SU-DHL-6 (cell line): Measurements from ENCODE around the gene ISX.

Experiments
- H2AFZ ChIP-seq: fragments of 200-600 bp; sonication (generic); 2 replicates; pipeline ENCODE4 v1.6.1; 2014; ENCODE audit warnings: low read depth, mild to moderate bottlenecking, moderate library complexity, mixed read lengths, antibody characterized with exemption, low read length; ENCODE audit not compliant: severe bottlenecking
- H3F3A ChIP-seq: fragments of 200-600 bp; shearing (Covaris generic); 2 replicates; pipeline ENCODE4 v1.6.0; 2016; ENCODE audit warnings: antibody characterized with exemption, mild to moderate bottlenecking; ENCODE audit not compliant: insufficient read depth
- H3K27ac ChIP-seq: fragments of 200-600 bp; sonication (generic); 2 replicates; pipeline ENCODE4 v1.5.1; 2016; ENCODE audit warnings: low read depth, mild to moderate bottlenecking, low read length, moderate library complexity, mixed read lengths
- H3K27me3 ChIP-seq: fragments of 200-600 bp; sonication (generic), shearing (Covaris generic); 2 replicates; pipeline ENCODE4 v1.6.0; 2014; ENCODE audit warnings: mild to moderate bottlenecking, low read length
- H3K36me3 ChIP-seq: fragments of 200-600 bp; sonication (generic); 2 replicates; pipeline ENCODE4 v1.6.1; 2014; ENCODE audit warnings: mild to moderate bottlenecking, low read length, mixed read lengths
- H3K4me2 ChIP-seq: fragments of 300-600, 200-600 bp; shearing (Covaris generic), sonication (generic); 2 replicates; pipeline ENCODE4 v1.6.0; 2014; ENCODE audit warnings: low read length, low read depth, mild to moderate bottlenecking; ENCODE audit not compliant: poor library complexity, severe bottlenecking
- H3K4me3 ChIP-seq: fragments of 200-600 bp; sonication (generic); 2 replicates; pipeline ENCODE4 v1.5.1; 2014; ENCODE audit warnings: antibody characterized with exemption, low read length, mild to moderate bottlenecking, mixed read lengths; ENCODE audit not compliant: insufficient read depth, poor library complexity, severe bottlenecking
- H3K79me2 ChIP-seq: fragments of 200-600 bp; sonication (generic); 2 replicates; pipeline ENCODE4 v1.6.1; 2014; ENCODE audit warnings: mild to moderate bottlenecking, low read length, moderate library complexity; ENCODE audit not compliant: insufficient read depth
- H3K9ac ChIP-seq: fragments of 200-600 bp; sonication (generic); 2 replicates; pipeline ENCODE4 v1.7.0; 2014; ENCODE audit warnings: mild to moderate bottlenecking, low read length
- H3K9me2 ChIP-seq: fragments of 200-600 bp; sonication (generic); replicated peaks from 2 replicates; pipeline ENCODE4 v1.6.1; 2014; ENCODE audit warnings: low read length; ENCODE audit not compliant: insufficient read depth
- H3K9me3 ChIP-seq: fragments of 200-600 bp; sonication (generic); 2 replicates; pipeline ENCODE4 v1.6.1; 2014; ENCODE audit warnings: low read length, mixed read lengths; ENCODE audit not compliant: insufficient read depth
- H4K20me1 ChIP-seq: fragments of 200-600 bp; sonication (generic); 2 replicates; pipeline ENCODE4 v1.6.1; 2014; ENCODE audit warnings: low read depth, mild to moderate bottlenecking, antibody characterized with exemption, low read length, moderate library complexity, mixed read lengths
- EZH2phosphoT487 ChIP-seq: fragments of 200-600 bp; sonication (generic), shearing (Covaris generic); conservative IDR thresholded peaks from 2 replicates; pipeline ENCODE4 v1.6.1; 2018; ENCODE audit warnings: mild to moderate bottlenecking, antibody characterized with exemption, low read length, moderate library complexity, mixed read lengths
- TF ChIP-seq, protein P1 (sequence below): fragments of 200-600 bp; sonication (generic); IDR thresholded peaks from one replicate; pipeline ENCODE4 v1.5.1; 2017; ENCODE audit warnings: antibody characterized with exemption, mild to moderate bottlenecking, low read length, moderate library complexity; ENCODE audit not compliant: insufficient read depth, poor library complexity, severe bottlenecking

The ISX gene

DNA sequence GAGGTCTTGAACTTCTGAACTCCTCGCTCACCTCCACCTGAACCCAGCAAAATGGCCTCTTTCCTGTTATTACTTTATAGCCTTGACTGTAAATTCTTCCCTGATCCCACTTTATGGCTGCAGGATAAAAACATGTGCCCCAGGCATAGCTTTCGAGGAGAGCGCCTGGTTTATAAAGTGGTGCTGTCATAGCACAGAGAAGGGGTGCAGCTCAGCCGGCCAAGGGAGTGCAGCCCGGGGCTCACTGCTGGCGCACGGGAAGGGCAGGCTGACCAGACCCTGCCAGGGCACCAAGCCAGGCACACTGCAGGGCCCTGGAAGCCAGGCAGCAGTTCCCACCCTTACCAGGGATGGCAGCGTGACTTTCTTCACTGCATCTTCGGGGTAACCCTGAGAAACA is 50.9 kb downstream of the ISX start:
- Histone ChIP-seq H3K9ac (no peak overlapping the region), H3K27me3 (no peaks in the 10 kb centered on the region), H3K27ac (no peak overlapping the region), H3K79me2 (no peaks in the 10 kb centered on the region), H3K4me3 (no peak overlapping the region), H3K4me2 (no peak overlapping the region), H2AFZ (no peak overlapping the region), H3K9me3 (no peaks in the 10 kb centered on the region), H3F3A (no peaks in the 10 kb centered on the region), H3K9me2 (no peaks in the 10 kb centered on the region), H3K36me3 (no peaks in the 10 kb centered on the region), H4K20me1 (no peaks in the 10 kb centered on the region)
- TF ChIP-seq, protein P1, sequence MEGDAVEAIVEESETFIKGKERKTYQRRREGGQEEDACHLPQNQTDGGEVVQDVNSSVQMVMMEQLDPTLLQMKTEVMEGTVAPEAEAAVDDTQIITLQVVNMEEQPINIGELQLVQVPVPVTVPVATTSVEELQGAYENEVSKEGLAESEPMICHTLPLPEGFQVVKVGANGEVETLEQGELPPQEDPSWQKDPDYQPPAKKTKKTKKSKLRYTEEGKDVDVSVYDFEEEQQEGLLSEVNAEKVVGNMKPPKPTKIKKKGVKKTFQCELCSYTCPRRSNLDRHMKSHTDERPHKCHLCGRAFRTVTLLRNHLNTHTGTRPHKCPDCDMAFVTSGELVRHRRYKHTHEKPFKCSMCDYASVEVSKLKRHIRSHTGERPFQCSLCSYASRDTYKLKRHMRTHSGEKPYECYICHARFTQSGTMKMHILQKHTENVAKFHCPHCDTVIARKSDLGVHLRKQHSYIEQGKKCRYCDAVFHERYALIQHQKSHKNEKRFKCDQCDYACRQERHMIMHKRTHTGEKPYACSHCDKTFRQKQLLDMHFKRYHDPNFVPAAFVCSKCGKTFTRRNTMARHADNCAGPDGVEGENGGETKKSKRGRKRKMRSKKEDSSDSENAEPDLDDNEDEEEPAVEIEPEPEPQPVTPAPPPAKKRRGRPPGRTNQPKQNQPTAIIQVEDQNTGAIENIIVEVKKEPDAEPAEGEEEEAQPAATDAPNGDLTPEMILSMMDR, result no peak
- TF ChIP-seq EZH2phosphoT487, result no peak

DNA sequence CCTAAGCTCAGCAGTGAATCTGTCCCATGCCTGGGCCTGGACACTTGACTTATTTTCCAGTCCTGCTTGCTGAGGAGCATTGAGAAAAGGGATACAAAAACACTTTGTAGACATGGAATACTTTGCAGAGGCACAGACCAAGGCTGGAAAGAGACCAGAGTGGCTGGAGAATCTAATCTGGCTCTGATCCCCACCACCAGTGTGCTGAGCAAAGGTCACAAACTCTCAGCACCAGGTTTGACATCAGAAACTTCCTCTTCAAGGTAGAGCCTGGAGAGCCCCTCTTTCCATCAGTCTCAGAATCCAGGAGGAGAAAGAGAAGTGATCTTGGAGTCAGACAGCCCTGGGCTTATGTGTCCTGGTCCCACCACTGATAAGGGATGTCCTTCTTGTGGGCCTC is 53.5 kb downstream of the ISX start:
- Histone ChIP-seq H2AFZ (no peak overlapping the region), H3F3A (no peaks in the 10 kb centered on the region), H3K36me3 (no peaks in the 10 kb centered on the region), H3K27ac (no peak overlapping the region), H3K9ac (no peak overlapping the region), H3K4me3 (no peak overlapping the region), H3K9me2 (no peaks in the 10 kb centered on the region), H4K20me1 (no peaks in the 10 kb centered on the region), H3K9me3 (no peaks in the 10 kb centered on the region), H3K4me2 (no peak overlapping the region), H3K79me2 (no peaks in the 10 kb centered on the region), H3K27me3 (no peaks in the 10 kb centered on the region)
- TF ChIP-seq, protein P1, result no peak
- TF ChIP-seq EZH2phosphoT487, result no peak

DNA sequence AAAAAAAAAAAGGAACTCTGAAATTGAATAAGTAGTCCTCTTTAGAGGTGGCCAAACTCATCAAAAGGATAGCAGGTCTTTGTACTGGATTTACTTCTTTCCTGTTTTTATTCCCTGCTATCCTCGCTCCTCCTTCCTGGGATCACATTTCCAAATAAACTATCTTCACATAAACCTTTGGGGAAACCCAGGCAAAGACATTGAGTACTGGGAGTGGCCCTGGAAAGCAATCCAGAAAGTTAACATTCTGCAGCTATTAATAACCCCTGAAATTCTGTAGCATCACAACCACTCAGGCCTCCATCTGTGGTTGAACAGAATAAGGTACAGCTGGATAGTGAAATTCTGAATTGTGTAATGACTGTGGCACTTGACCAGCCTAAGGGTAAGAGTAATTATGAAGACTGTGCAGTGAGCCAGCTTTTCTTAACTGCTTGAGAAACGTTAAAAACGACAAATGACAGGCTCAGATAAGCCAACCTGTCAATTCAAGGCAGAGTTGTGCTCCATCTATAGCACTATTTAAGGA is 58.8 kb downstream of the ISX start:
- no peaks in the 10 kb centered on the region for H3F3A ChIP-seq
- H3K4me2 ChIP-seq, result no peak overlapping the region
- H4K20me1 ChIP-seq, result no peaks in the 10 kb centered on the region
- H3K27ac ChIP-seq, result no peak overlapping the region
- H3K36me3 ChIP-seq, result no peaks in the 10 kb centered on the region
- H3K9me2 ChIP-seq, result no peaks in the 10 kb centered on the region
- no peak overlapping the region for H3K9ac ChIP-seq
- no peak overlapping the region for H3K4me3 ChIP-seq
- H2AFZ ChIP-seq, result no peak overlapping the region
- no peaks in the 10 kb centered on the region for H3K9me3 ChIP-seq
- TF ChIP-seq EZH2phosphoT487, result no peak
- TF ChIP-seq, protein P1, result no peak
- no peaks in the 10 kb centered on the region for H3K79me2 ChIP-seq
- no peaks in the 10 kb centered on the region for H3K27me3 ChIP-seq
